ENCODE measurements around the gene PALLD.
"Not testable (repeated sequence)": the region's sequence is repeated elsewhere in the genome, so short reads cannot be mapped to it uniquely, and the experiment has no call there.

PALLD gene

DNA sequence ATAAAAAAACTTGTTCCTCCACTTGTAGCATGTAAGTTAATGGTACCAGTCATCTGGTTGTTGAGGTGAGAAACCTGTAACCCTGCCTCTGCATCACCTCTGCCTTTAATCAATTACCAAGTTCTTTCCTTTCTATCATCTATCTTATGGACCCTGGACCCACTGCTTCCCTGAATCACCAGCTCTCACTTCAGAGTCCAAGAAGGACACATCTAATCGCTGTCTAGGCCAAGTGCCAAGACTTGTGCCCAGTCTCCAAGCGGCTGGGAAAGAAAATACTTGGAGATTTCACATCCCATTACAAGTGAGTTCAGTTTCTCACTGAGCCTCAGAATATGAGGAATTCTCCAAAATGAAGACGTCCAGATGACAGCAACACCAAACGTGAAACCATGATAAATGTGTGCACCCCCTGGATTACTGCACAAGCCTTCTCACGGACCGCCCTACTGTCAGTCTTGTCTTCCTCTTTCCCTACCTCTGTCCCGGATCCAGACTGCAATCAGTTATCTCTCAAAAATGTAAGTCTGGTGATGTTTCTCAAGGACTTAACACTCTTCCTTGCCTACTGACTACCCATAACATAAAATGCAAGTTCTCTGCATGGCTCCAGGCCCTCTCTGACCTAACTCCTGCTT is 10.4 kb downstream of the PALLD start:
- no peak for ATAC-seq (replicated peaks)
- Mint-ChIP-seq H3K9me3 (no peaks in the 10 kb centered on the region), H3K36me3 (no peaks in the 10 kb centered on the region), H3K4me1 (no peaks in the 10 kb centered on the region), H3K27me3 (no peaks in the 10 kb centered on the region), H3K27ac (no peak overlapping the region), H3K4me3 (no peak overlapping the region)
- DNase-seq = no peak

DNA sequence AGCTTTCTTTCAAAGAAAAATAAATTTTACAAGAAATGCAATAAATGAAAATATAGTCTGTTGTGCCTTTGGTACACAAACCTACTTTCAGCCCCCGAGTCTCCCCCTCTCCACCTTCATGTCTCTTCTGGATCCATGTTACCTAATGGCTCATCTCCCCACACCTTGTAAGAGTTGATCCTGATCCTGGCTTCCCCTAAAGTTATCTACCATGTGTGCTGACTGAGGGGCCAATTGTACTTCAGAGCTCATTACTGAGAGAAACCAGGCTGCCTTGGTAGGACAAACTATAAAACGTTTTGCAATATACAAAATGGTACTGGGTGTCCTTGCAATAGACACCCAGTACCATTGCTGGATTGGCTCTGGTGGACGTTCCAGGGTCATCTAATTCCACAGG is 11.8 kb downstream of the PALLD start:
- Mint-ChIP-seq H3K36me3 (no peaks in the 10 kb centered on the region), H3K9me3 (no peaks in the 10 kb centered on the region), H3K27ac (no peak overlapping the region), H3K27me3 (peaks cover 0 to 6% of the 10 kb centered on the region in 2 donors), H3K4me3 (no peak overlapping the region), H3K4me1 (no peaks in the 10 kb centered on the region)
- ATAC-seq (replicated peaks) = no peak
- DNase-seq = no peak

DNA sequence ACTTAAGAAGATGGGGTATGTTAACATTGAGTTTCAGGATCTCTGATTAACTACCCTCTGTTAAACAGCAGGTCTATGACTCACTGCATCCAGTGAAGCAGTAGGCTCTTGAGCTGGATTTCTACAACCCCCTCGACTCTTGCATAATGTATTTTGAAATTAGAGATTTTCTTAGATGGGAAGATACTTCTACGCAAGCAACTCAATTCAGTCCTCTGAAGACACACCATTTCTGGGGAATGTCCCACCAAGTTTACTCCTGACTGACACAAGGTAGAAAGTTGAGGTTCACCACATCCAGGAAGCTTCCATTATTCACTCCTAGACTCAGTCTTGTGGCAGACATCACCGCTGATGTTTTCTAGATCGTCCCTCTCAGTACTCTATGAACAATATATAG is 12.9 kb downstream of the PALLD start:
- DNase-seq = no peak
- H3K27ac Mint-ChIP-seq = no peak overlapping the region
- peaks cover 0 to 6% of the 10 kb centered on the region in 2 donors for H3K27me3 Mint-ChIP-seq
- no peaks in the 10 kb centered on the region for H3K4me1 Mint-ChIP-seq
- H3K36me3 Mint-ChIP-seq = no peaks in the 10 kb centered on the region
- no peak overlapping the region for H3K4me3 Mint-ChIP-seq
- H3K9me3 Mint-ChIP-seq = no peaks in the 10 kb centered on the region
- no peak for ATAC-seq (replicated peaks)

DNA sequence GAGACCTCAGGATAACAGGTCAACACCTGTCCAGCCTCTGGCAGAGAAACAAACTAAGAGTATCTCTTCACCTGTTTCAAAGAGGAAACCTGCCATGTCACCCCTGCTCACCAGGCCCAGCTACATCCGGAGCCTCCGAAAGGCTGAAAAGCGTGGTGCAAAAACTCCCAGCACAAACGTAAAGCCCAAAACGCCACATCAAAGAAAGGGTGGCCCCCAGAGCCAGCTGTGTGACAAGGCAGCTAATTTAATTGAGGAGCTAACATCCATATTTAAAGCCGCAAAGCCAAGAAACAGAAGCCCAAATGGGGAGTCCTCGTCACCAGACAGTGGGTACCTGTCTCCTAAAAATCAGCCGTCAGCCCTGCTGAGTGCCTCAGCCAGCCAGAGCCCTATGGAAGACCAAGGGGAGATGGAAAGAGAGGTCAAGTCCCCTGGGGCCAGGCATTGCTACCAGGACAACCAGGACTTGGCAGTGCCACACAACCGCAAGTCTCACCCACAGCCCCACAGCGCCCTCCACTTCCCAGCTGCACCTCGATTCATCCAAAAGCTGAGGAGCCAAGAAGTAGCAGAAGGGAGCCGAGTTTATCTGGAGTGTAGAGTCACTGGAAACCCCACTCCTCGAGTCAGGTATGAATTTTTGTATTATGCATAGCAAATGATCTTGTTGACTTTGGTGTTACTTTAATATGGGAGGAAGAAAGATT is 15.1 kb downstream of the PALLD start:
- H3K9me3 Mint-ChIP-seq = no peaks in the 10 kb centered on the region
- no peaks in the 10 kb centered on the region for H3K36me3 Mint-ChIP-seq
- DNase-seq (no peak), ATAC-seq (replicated peaks) (no peak)
- H3K4me3 Mint-ChIP-seq = no peak overlapping the region
- H3K27me3 Mint-ChIP-seq = peaks cover 4 to 14% of the 10 kb centered on the region in 2 donors
- H3K27ac Mint-ChIP-seq = no peak overlapping the region
- H3K4me1 Mint-ChIP-seq = no peaks in the 10 kb centered on the region

DNA sequence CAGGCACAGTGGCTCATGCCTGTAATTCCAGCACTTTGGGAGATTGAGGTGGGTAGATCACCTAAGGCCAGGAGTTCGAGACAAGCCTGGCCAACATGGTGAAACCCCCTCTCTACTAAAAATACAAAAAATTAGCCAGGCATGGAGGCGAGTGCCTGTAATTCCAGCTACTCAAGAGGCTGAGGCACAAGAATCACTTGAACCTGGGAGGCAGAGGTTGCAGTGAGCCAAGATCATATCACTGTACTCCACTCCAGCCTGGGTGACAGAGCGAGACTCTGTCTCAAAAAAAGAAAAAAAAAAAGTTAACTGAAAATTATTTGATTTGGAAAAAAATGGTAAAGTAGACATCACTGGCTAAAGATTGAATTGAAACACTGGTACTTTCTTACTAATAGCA is 17.0 kb downstream of the PALLD start:
- not testable (repeated sequence) for H3K36me3 Mint-ChIP-seq; H3K27ac Mint-ChIP-seq; ATAC-seq (replicated peaks); DNase-seq; H3K4me1 Mint-ChIP-seq; H3K9me3 Mint-ChIP-seq; H3K4me3 Mint-ChIP-seq
- H3K27me3 Mint-ChIP-seq = peaks cover 8 to 14% of the 10 kb centered on the region in 2 donors

DNA sequence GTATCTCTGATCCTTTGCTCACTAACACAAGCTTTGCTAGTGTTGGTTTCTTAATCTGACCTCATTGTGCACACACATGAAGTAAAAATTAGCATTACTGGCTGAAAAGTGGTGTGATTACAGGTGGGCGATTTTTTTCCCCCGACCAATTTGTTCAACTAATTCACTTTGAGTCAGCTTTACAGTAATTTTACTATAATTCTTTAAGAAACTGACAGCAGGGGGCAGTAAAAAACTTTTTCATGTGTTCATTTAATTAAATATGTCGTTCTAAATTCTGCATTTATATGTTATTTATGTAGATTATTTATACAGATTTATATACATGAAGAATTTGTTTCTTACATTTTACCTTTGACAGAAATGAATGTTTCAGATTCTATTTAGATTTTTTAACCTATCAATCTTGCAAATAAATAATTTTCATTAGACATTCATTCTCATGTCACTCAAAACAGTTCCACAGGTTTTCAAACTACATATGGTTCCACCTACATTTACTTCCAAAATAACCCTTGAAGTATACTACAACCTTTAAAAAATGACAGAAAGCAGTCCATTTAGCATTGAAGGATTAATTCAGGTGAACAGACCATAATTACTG is 17.5 kb downstream of the PALLD start:
- ATAC-seq (replicated peaks) = no peak
- Mint-ChIP-seq H3K27ac (no peak overlapping the region), H3K4me1 (no peaks in the 10 kb centered on the region), H3K36me3 (no peaks in the 10 kb centered on the region), H3K9me3 (no peaks in the 10 kb centered on the region), H3K27me3 (peaks cover 8 to 14% of the 10 kb centered on the region in 2 donors), H3K4me3 (no peak overlapping the region)
- DNase-seq = no peak

DNA sequence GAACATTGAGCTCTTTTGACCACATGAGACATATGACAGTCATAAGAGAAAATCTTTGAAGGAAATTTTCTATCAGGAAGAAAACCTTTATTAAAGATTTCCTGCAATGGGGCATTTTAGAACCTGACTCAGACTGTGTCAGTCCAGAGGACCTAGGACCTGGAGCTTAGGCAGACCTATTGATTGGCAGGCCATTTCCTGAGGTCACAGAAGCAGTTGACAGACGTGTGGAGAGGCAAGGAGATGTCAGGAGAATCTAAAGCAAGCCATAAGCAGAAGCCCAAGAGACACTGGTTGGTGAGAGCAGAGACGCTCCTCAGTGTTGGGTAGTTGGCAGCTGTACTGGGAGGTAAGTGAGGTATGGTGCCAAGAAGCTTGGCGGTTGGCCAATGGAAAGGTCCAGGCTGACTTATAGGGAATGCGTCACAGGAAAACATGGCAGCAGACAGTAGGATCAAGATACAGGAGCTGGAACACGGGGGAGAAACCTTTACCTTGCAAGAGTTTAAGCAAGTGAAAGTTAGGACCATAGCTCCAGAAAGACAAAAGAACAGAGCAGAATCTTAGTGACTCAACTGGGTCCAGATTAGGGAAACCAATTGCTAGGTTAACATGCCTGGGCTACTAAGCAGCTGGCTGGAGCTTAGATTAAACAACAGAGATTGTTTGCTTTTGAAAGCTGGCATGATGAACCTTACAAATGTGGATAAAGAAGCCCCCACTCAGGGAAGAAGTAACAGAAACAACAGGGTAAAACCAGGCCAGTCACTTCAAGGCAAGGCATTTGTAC is 18.6 kb downstream of the PALLD start:
- no peaks in the 10 kb centered on the region for H3K4me1 Mint-ChIP-seq
- H3K36me3 Mint-ChIP-seq = no peaks in the 10 kb centered on the region
- H3K27me3 Mint-ChIP-seq = peaks cover 8 to 14% of the 10 kb centered on the region in 2 donors

DNA sequence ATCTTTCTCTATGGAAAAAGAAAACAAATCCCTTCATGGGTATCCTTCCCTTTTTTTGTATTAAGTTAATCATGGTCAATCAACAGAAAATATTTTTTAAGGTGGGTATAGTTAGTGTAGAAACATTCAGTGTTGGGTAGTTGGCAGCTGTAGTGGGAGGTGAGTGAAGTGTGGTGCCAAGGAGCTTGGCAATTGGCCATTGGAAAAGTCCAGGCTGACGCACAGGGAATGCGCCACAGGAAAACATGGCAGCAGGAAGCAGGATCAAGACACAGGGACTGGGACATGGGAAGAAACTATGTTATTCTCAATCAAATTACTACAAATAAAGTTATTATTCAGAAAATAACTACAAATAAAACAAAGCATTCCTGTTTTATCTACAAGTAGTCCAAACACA is 20.0 kb downstream of the PALLD start:
- Mint-ChIP-seq H3K27ac (no peak overlapping the region), H3K9me3 (no peaks in the 10 kb centered on the region), H3K27me3 (peaks cover 8 to 14% of the 10 kb centered on the region in 2 donors), H3K4me3 (no peak overlapping the region), H3K4me1 (no peaks in the 10 kb centered on the region), H3K36me3 (no peaks in the 10 kb centered on the region)
- no peak for DNase-seq
- no peak for ATAC-seq (replicated peaks)

More for the DNA sequence above, 18.6 kb downstream of the PALLD start:
- H3K27ac Mint-ChIP-seq = no peak overlapping the region
- ATAC-seq (replicated peaks) (no peak), DNase-seq (no peak)
- no peaks in the 10 kb centered on the region for H3K9me3 Mint-ChIP-seq
- H3K4me3 Mint-ChIP-seq = no peak overlapping the region

DNA sequence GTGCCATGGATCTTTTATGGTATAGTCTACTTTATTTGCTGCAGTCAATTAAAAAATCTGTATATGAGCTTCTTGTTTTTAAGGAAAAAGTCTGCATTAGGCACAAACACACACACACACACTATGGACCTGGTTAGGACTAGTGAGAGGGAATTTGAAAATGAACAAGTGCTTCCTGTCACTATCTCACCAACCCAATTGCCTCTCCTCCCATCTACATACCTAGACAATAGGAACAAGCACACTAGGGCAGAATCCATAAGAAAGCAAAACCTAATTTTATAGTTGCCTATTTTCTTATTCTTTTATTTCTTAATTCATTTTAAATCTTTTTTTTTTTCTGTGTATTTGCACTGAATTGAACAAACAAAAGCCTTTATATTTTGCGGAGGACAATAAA is 22.7 kb downstream of the PALLD start:
- Mint-ChIP-seq H3K36me3 (no peaks in the 10 kb centered on the region), H3K9me3 (no peaks in the 10 kb centered on the region), H3K27me3 (peaks cover 8% of the 10 kb centered on the region in 2 donors), H3K27ac (no peak overlapping the region), H3K4me1 (no peaks in the 10 kb centered on the region), H3K4me3 (no peak overlapping the region)
- DNase-seq (no peak), ATAC-seq (replicated peaks) (no peak)

DNA sequence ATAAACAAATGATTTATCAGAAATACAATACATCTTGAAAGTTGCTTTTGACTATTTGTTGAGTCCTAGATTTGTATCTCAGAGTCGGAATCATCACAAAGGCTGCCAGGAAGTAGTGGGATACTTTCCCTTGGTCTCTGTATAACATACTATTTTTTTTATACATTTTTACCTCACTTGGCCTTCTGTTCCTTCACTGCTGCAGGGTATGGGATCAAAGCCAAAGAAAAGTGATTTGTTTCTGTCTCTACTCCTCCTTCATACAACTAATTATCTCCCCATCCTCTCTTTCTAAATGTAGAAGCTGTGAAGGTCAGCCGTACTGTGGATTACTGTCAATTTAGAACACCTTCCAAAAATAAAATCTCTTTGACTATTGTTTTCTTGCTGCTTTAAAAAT is 24.9 kb downstream of the PALLD start:
- H3K9me3 Mint-ChIP-seq = no peaks in the 10 kb centered on the region
- no peak overlapping the region for H3K4me3 Mint-ChIP-seq

DNA sequence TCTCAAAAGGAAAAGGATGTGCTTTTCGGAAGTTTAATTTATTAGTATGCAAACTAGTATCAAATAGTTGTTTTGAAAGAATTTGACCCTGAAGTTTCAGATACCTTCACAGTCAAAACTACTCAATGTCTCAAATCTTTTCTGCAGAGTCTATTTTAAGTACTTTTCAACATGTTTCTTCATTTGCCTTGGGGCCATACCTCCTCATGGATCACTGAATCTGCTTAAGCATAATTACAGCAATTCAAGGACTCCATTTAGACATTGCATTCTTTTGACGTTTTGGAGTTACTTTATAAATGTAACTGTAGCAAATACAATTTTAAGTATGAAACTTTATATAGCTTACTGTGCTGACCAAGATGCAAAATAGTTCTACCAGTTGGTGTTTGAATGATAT is 25.5 kb downstream of the PALLD start:
- ATAC-seq (replicated peaks) = no peak

More for the DNA sequence above, 24.9 kb downstream of the PALLD start:
- no peak for DNase-seq
- Mint-ChIP-seq H3K4me1 (no peaks in the 10 kb centered on the region), H3K27ac (no peak overlapping the region), H3K36me3 (no peaks in the 10 kb centered on the region), H3K27me3 (peaks cover 4% of the 10 kb centered on the region in 2 donors)
- no peak for ATAC-seq (replicated peaks)

DNA sequence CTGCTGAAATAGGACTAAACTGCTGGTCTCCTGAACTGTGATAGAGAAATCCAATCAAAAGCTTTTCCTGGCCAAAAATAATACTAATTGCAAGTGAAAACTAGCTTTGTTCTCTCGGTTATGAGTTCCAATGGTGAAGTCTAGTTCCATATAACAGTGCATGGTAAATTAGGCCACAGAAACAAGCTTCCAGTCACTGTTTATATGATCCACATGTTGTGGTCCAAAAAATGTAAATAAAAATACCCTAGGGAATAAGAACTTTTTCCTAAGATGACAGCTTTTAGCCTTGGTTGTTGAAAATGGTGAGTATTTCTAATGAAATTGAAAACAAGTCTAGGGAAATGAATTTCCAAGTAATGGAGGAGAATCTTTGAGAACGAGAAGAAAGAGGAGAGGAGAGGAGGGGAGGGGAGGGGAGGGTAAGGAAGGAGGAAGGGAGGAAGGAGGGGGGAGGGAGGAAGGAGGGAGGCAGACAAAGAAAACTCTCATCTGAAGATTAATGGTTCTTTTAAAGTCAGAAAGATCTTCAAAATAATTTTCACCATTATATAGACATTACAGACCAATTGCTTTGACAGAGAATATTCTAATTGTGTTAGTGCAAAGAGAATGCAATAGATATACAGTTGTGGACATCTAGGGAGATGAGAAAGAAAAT is 26.1 kb downstream of the PALLD start:
- H3K27me3 Mint-ChIP-seq = peaks cover 3 to 6% of the 10 kb centered on the region in 2 donors
- no peaks in the 10 kb centered on the region for H3K9me3 Mint-ChIP-seq
- ATAC-seq (replicated peaks) (no peak), DNase-seq (no peak)
- no peak overlapping the region for H3K4me3 Mint-ChIP-seq
- H3K4me1 Mint-ChIP-seq = no peaks in the 10 kb centered on the region
- H3K27ac Mint-ChIP-seq = no peak overlapping the region
- H3K36me3 Mint-ChIP-seq = no peaks in the 10 kb centered on the region

More for the DNA sequence above, 25.5 kb downstream of the PALLD start:
- H3K36me3 Mint-ChIP-seq = no peaks in the 10 kb centered on the region
- no peak for DNase-seq
- H3K4me1 Mint-ChIP-seq = no peaks in the 10 kb centered on the region
- H3K9me3 Mint-ChIP-seq = no peaks in the 10 kb centered on the region
- no peak overlapping the region for H3K27ac Mint-ChIP-seq
- H3K4me3 Mint-ChIP-seq = no peak overlapping the region
- H3K27me3 Mint-ChIP-seq = peaks cover 4 to 6% of the 10 kb centered on the region in 2 donors

DNA sequence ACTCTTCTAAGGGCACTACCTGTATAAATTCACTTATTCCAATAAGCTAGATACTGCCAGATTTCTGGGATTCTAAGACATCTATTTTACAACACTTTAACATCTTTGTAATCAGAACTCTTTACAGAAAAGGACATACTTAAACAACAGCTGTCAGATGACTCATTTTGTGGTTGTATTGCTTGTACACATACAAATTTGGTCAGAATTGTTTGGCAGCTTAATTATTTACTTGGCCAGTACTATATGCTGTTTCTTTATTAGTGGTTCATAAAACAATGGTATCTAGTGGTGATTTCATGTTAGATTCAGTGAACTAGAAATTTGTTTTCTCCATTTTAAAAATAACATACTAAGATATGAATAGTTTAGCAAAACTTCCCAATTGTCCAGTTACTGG is 27.2 kb downstream of the PALLD start:
- H3K27me3 Mint-ChIP-seq = peaks cover 0 to 6% of the 10 kb centered on the region in 2 donors

DNA sequence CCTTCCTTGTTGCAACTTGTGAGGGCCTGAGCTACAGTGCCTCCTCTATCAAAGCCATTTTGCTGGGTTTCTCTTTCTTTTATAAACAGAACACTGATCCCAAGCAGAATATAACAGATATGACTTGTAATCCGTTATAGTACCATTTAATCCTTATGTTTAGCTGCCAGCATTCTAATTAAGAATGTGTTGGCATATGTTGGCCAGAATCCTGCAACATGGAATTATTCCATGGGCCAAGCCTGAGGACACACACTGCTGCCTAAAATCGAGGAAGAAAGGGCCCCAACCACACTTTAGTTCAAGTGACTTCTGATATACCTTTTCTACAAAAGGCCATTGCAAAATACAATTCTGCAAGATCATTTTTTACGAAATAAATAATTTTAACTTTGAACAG is 28.0 kb downstream of the PALLD start:
- no peak for DNase-seq
- no peaks in the 10 kb centered on the region for H3K36me3 Mint-ChIP-seq
- no peaks in the 10 kb centered on the region for H3K4me1 Mint-ChIP-seq
- no peaks in the 10 kb centered on the region for H3K9me3 Mint-ChIP-seq
- H3K27me3 Mint-ChIP-seq = peaks cover 0 to 6% of the 10 kb centered on the region in 2 donors
- H3K27ac Mint-ChIP-seq = no peak overlapping the region
- no peak overlapping the region for H3K4me3 Mint-ChIP-seq
- ATAC-seq (replicated peaks) = no peak

More for the DNA sequence above, 27.2 kb downstream of the PALLD start:
- no peak for DNase-seq
- Mint-ChIP-seq H3K4me3 (no peak overlapping the region), H3K27ac (no peak overlapping the region), H3K36me3 (no peaks in the 10 kb centered on the region), H3K9me3 (no peaks in the 10 kb centered on the region), H3K4me1 (no peaks in the 10 kb centered on the region)
- ATAC-seq (replicated peaks) = no peak
